OCI-M2 (cell line): Measurements from ENCODE around the gene PANX1.
"Not testable (repeated sequence)": the region's sequence is repeated elsewhere in the genome, so short reads cannot be mapped to it uniquely, and the experiment has no call there.

Experiments
- DNase-seq: peaks from one replicate; lab custom pipeline; 2025; ENCODE audit not compliant: unreplicated experiment; lab: John Stamatoyannopoulos, UW

PANX1 gene

GRCh38 chr11:94148189-94148588 lies 19.5 kb downstream of the PANX1 start:
- DNase-seq, result no peak

GRCh38 chr11:94149431-94150017 lies 20.9 kb downstream of the PANX1 start:
- DNase-seq, result no peak

- no peak for DNase-seq
Measured at GRCh38 chr11:94150056-94150455, 21.4 kb downstream of the PANX1 start.

- DNase-seq, result no peak
Measured at GRCh38 chr11:94150704-94151685, 22.4 kb downstream of the PANX1 start.

- DNase-seq, result no peak
Measured at GRCh38 chr11:94151903-94152677, 23.4 kb downstream of the PANX1 start.

- DNase-seq, result no peak
Measured at GRCh38 chr11:94152678-94153065, 24.0 kb downstream of the PANX1 start.

- no peak for DNase-seq
Measured at GRCh38 chr11:94153320-94153719, 24.7 kb downstream of the PANX1 start.

GRCh38 chr11:94154095-94154856 lies 25.6 kb downstream of the PANX1 start:
- DNase-seq, result no peak

GRCh38 chr11:94157339-94157738 lies 28.7 kb downstream of the PANX1 start:
- not testable (repeated sequence) for DNase-seq

GRCh38 chr11:94168882-94169281 lies 40.2 kb downstream of the PANX1 start:
- no peak for DNase-seq

- DNase-seq, result no peak
Measured at GRCh38 chr11:94169516-94169915, 40.9 kb downstream of the PANX1 start.

GRCh38 chr11:94169930-94170545 lies 41.4 kb downstream of the PANX1 start:
- DNase-seq, result no peak

GRCh38 chr11:94170953-94171352 lies 42.3 kb downstream of the PANX1 start:
- no peak for DNase-seq

- no peak for DNase-seq
Measured at GRCh38 chr11:94171693-94172440, 43.2 kb downstream of the PANX1 start.

GRCh38 chr11:94175535-94175934 lies 46.9 kb downstream of the PANX1 start:
- no peak for DNase-seq

- no peak for DNase-seq
Measured at GRCh38 chr11:94178331-94178730, 49.7 kb downstream of the PANX1 start.

- DNase-seq, result no peak
Measured at GRCh38 chr11:94179696-94180095, 51.1 kb downstream of the PANX1 start.

- DNase-seq, result no peak
Measured at GRCh38 chr11:94181526-94181925, 52.9 kb downstream of the PANX1 start.

- DNase-seq, result no peak
Measured at GRCh38 chr11:94181943-94182342, 53.3 kb downstream of the PANX1 start.
